Glomerular visceral epithelial cell (primary cell): ENCODE data around the gene MPRIP.
"Not testable (repeated sequence)": the region's sequence is repeated elsewhere in the genome, so short reads cannot be mapped to it uniquely, and the experiment has no call there.

Experiments
- DNase-seq: peaks from one replicate; pipeline ENCODE4 v3.0.0-alpha.2; 2016; ENCODE audit errors: extremely low spot score

The MPRIP gene

DNA sequence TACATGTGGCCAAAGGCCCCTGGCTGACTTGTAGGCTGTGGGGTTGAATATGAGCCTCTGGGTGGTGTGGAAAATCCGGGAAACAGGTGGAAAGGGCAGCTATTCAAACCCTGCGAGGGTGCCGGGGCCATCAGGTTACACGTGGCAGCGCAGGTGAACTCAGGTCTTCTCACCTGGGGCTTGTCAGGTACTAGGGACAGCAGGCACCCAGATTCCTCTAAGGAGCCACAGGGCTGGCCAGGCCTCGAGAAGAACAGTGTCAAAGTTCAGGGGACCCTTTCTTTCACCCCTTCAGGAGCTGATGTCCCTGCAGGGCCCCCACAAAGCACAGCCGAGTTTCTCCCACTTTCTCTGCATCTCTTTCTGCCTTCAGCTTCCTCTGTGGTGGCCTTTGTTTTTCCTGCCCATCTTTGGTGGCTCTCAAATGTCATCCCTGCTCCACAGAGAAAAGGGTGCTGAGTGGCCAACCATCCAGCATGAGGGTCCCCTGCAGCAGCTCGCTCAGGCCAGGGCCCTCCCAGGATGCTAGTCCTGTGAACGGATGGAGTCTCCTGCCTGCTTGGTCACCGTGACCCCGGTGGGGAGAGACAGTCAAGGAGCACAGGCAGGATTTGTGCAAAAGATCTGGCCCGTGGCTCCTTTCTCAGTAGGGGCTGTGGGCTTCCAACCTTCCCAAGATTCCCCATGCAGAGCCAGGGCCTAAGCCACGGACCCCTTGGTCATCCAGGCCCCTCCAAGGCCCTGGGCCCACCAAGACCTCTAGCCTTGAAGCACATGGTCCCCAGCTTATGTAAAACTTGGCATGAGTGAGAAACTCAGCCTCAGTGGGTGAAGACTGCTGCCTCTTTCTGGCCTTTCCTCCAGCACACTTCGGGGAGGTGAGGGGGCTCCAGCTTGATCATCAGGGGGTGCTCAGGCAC lies 28.2 kb upstream of the MPRIP start:
- DNase-seq: not testable (repeated sequence)

DNA sequence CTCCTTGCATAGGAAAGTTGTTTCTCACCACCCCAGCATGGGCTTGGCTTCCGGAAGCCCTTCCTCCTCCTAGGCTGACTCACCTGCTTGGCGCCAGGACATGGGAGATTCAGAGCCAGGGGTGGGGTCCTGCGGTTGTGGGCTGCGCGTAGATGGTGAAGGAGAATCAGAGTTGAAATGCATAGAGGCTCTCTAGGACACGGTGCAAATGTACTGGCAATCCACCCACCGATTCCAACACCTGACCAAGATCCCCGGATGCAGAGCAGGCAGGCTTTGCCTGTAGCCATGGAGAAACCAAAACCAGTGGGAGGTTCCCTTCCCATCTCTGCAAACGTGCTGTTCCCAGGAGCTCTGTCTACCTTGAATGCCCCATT lies 27.5 kb upstream of the MPRIP start:
- DNase-seq: peak; percentile 70

DNA sequence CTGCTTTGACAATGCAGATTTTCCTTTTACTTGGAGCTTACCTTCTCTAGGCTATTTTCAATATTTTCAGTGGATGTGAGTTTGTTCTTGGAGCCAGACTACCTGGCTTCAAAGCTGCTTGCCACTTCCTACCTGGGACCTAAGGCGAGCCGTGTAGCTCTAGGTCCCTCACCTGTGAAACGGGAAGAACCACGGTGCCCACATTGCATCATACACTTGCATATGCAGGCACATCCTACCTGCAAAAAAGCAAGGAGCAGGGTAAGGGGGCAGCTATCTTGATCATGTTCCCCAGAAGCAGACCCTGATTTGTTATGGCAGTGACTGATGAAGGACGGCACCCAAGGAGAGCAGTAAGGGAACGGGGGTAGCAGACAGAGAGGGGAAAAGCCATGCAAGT lies 27.0 kb upstream of the MPRIP start:
- DNase-seq: no peak

DNA sequence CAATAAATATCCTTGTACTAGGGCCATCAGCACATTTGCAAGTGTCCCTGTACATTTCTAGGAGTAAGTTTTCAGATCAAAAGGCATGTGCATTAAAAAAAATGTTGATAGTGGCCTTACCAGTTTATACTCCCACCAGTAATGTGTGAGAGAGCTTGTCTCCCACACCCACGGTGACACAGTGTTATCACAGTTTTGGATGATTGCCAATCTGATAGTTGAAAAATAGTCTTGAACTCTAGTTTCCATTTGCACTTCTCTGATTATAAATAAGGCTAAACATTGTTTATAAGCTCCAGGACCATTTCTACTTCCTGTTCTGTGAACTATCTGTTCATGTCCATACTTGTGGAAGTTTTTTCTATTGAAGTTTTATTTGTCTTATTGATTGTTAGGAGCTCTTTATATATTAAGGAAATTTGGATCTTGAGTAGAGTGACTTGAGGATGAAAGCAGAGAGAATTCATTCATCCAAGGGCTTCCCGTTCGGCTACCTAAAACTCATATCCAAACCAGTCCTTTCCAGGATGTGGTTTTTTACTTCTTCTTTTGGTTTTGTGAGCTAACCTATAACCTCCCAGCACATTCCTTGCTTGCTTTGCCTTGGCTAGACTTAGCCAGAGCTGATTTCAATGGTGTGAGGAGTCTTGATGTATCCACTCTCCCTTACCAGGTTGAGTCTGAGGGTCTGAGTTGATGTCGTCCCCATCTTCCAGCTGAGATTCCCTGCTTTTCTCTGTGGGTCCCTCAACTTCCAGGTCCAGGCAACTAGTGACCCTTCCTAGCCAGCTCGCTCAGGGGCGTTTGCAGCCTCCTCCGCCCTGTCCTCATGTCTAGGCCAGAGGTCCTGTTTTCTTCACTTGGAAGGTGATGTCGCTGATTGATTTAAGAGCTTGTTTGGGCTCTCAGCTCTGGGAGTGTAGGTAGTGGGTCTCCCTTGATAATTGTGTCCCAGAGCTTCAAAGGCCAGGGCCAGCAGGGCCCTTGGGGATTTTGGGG lies 25.8 kb upstream of the MPRIP start:
- DNase-seq: not testable (repeated sequence)

DNA sequence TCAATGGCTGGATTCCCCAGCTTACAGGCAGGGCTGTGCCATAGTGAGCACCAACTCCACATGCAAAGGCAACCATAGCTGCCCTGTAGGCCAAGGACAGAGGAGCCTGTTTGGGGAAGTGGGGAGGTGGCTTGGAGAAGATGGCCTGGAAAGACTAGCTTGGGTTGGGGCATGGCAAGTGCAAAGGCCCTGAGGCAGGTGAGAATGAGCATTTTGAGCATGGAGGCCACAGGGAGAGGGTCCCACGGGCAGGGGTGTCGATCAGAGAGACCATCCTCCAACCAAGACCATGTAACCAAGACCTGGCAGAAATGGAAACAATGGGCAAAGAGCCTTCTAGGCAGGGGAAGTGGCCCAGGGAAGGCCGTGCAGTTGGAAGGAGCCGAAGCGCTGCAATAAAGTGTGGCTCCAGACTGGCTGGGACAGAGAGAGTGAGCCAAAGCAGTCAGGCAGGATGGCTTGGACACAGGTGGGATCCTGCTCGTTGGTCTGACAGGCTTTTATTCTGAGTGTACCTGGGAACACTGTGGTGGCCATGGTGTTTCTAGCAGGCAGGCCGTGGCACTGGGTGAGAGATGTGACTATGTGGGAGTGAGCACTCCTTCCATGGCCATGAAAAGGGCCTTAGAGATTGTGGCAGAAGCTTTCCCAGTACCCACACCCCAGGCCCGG lies 24.8 kb upstream of the MPRIP start:
- DNase-seq: no peak

DNA sequence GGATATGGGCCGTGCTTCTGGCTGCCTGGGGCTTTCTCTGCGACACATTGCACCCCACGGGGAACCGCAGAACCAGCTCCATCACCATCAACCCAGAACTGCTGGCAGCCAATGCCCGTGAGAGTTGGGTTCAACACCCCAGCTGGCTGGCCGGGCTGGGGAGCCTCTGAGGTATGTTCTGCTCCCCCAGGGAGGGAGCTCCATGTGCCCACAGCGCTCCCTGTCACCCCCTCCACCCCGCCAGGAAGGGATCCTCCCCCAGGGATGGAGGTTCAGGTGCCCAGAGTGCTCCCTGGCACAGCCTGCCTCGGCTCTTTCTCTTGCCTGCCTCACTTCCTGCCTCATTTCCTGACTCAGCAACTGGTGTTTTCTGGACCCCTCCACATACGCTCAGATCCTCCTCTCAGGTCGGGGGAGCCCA lies 24.2 kb upstream of the MPRIP start:
- DNase-seq: no peak

DNA sequence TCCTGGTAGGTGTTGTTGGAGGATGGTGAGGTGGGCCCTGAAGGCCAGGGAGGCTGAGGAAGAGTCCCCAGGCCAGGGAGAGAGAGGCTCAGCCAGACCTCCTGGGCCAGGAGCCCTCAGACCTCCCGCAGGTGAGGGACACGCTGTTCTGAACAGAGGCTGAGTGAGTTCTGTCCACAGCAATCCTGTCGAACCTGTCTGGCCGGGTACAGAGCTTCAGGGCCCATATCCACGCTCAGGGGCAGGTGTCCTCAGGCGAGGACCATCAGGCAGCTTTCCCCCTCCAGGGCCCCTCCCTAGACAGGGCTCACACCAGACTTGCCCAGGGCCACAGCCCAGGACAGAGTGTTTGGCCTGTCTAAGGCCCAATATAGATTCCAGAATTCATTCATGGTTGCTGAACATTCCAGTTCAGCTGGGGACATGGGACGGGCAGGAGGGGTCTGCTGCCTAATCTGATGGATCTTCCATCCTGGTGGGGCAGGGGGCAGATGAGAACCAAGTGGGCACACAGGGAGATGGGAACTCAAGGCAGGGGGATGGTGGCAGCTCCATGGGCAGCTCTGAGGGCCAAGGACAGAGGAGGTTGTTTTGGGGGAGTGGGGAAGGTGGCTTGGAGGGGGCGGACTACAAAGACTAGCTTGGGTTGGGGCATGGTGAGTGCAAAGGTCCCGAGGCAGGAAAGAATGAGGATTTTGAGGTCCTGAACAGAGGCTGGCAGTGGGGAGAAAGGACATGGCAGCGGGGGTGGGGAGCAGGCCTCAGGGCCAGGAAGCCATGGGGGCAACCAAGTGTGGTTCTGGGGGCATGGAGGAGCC lies 23.4 kb upstream of the MPRIP start:
- no peak for DNase-seq

DNA sequence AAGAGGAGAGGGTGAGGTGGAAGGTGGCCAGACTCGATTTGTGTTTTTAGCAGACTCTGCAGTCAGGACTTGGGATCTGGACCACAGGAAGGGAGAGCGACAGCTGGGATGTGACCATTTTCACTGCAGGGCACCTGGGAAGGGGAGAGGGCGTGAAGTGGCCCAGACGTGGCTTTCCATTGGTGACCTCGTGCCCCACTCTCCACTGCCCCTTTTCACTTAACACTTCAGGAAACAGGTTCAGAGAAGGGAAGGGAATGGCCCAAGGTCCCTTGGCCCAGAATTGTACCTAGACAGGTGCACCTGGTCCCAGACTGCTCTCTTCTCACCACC lies 22.9 kb upstream of the MPRIP start:
- DNase-seq: no peak

DNA sequence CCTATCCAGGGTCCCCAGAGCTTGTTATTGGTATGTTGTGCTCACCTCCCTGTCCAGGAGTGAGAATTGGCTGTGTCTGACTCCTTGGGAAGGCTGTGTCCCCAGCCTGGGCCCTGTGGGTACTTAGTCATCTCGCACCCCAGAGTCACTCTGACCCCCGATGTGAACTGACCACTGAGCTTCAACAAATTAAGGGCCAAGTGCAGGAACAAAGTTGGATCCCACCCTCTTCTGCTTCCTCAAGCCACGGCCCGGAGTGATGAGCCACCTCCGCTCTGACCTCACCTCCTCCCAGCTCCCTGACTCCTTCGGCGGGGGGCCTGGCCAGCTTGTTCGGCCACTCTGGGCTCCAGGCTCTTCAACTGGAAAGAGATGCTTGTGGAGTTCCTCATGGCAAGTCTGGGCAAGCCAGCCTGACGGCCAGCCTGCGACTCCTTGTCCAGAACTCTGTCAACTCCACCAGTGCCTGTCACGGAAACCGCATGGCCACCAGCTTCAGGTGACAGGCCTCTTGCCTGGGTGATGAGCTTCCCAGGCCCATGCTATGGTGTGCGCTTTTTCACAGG lies 22.3 kb upstream of the MPRIP start:
- no peak for DNase-seq

DNA sequence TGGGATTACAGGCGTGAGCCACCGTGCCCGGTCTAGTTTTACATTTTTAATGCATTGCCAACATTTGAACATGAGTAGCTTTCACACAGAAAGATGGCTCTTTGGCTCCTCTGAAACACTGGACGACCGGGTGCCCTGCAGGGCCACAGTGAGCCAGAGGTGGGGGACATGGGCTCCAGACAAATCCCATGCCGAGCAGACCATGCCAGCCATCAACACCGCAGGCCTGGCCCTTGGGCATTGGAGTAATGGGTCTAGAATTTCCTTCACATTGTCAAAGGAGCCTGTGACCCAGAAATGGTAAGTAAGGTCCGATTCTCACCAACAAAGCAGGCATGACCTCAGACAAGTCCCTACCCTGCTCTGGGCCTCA lies 21.4 kb upstream of the MPRIP start:
- DNase-seq: no peak

DNA sequence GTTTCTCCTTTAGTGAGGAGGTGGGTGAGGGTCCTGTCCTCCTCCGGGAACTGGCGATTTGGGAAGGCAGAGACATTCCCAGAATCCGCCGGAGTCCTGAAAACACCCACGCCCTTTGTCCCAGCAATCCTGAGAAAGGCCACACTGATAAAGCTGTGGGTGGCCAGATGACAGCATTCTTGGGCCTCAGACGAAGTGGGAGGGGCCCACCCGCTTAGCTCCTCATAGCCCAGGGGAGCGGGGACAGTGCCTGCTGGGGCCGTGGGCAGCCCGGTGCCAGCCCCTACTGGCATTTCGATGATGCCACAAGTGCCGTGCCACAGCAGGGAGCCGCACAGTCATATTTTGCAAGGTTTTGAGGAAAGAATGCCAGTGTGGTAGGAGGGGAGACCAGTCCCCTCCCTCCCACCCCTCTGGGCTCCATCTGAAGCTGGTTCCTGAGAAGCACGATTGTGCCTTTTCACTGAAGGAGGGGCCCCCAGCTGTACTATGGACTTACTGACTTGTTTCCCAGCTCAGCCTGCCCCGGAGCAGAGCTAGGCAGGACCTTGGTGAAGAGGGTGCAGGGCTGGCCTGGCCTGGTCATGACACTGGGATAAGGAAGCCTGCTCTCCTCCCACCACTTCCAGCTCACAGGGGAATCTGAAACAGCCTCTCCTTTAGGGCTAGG lies 20.9 kb upstream of the MPRIP start:
- no peak for DNase-seq

DNA sequence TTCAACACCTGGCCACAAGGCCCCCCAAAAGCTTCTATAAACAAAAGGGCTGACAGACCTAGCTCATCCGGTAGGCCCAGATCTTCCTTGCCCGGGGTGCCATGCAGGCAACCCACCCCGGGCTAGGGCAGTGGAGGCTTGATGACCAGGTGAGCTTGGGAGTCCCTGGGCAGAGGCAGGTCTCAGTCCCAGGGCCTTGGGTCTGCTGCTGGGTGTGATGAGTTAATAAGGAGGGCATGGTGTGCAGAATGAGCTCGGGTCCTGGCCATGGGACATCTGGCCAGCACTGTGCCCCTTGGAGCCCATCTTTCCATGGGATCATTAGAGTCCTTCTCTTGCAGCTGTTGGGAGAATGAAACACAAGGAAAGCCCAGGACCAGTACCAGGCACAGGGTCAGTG lies 20.2 kb upstream of the MPRIP start:
- no peak for DNase-seq

DNA sequence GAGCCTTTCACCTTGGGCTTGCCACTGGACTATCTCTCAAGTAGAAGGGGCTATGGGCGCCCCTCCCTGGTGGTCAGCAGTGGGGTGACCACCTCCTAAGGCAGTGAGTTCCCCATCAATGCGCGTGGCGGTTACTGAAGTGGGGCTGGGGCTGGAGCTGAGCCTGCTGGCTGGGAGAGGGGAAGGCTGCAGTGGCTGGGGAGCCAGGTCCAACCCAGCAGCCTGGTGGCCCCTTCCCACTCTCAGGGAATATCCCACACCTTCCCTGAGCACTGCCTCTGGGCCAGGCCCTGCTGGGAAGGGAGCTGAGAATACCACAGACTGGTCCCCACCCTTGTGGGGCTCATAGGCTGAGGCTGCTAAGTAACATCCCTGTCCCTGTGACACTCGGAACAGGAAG lies 19.8 kb upstream of the MPRIP start:
- no peak for DNase-seq

DNA sequence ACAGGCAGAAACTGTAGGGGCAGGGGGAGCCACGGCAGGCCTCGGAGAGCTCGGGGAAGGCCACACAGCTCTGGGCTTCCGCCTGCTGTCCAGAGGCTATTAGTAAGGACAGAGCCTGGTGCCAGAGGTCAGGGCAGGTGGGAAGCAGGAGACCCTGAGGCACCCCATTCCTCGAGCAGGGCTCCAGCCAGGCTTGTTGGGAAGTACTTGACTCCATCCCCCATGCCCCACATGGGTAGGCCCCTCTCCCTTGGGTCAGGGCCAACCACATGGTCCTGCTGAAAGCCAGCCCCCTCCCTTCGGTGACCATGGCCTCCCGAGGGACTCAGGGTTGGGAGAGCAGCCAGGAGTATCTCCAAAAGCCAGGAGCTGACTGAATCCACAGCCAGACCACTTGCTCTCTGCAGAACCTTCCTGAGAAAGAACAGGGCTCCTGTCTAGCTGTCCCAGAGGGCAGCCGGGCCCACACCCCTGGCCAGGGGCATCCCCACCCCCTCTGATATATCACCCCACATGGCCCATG lies 17.4 kb upstream of the MPRIP start:
- DNase-seq: no peak

DNA sequence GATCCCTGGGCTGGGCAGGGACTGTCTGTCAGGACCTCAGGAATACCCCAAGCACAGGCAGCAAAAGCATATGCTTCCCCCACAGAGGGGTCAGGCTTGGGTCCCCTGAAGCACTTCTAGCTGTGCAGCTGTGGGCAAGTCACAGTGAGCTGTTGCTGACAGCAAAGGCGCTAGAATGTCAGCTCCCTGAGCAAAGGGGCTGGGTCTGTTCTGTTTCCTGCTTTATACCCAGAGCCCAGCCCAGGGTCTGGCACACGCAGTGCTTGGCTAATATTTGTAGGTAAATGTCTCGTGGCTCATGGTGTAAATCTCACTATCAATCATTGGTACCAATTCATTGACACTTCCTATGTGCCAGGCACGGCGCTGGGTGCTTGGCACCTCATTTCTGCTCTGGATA lies 16.6 kb upstream of the MPRIP start:
- DNase-seq: no peak

DNA sequence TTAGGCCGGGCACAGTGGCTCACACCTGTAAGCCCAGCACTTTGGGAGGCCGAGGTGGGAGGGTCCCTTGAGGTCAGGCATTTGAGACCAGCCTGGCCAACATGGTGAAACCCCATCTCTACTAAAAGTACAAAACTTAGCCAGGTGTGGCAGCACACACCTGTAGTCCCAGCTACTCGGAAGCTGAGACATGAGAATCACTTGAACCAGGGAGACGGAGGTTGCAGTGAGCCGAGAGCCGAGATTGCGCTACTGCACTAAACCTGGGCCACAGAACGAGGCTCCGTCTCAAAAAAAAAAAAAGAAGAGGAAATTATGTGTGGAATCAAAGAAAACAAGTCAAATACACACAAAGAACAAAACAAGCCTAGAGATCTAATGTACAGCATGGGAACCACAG lies 16.1 kb upstream of the MPRIP start:
- DNase-seq: no peak

DNA sequence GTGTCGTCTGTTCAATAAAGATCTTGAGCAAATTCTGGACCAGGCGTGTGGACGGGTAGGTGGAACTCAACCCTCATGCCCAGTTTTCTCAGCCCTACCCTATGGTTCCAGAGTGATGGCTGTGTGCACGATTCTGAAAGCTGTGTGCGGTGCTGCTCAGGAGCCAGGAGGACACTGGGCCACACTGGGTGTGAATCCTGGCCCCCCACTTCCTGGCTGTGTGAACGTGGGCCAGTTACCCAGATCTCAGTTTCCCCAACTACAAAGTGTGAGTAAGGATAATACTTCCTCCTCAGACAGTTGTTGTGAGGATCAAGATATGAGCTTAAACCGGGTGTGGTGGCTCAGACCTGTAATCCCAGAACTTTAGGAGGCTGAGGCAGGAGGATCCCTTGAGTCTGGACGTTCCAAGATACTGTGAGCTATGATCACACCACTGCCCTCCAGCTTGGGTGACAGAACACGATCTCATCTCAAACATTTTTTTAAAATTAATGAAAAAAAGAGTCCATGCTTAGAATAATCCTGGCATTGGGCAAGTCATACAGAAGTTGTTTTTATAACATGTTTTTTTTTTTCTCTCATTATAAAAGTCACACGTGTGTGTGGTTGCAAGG lies 14.7 kb upstream of the MPRIP start:
- DNase-seq: no peak

DNA sequence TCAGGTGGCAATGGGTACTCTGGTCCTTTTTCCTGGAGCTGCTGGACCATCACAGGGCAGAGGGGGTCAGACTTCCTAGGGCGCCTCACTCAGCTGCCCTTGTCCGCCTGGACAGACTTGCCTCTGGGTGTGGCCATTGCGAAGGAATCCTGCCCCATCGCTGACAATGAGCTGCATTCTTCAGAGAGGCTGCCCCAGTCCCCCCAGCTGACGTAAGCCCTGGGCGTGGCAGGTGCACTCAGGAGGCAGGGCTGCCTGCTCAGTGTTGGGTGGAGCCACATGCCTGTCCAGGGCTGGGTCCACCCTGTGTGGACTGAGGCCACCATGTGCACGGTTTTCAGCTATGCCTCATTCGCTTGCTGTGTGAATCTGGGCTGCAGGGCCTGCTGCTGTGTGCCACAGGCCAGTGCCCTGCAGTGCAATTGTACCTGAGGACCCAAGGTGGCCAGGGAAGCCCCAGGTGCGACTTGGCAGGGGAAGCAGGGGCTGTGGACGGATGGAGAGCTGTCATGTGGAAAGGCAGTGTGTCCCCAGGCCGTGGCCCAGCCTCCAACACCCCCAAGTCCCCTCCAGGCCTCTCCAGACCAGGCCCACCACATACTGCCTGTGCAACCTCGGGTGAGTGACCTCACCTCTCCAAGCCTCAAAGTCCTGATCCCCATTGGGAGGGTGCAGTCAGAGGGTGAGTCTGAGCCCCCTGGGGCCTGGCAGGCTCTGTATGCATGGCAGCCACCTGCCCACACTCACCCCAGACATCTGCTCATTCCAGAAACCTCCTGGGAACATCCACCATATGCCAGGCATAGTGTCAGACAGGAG lies 14.0 kb upstream of the MPRIP start:
- peak; percentile 94 for DNase-seq
